Kidney tubule cell (primary cell): ENCODE data around the gene GRIK2.

ENCODE experiments used
- DNase-seq: peaks from one replicate; pipeline ENCODE4 v3.0.0-alpha.2; 2018; ENCODE audit warnings: low spot score

GRIK2 gene

DNA sequence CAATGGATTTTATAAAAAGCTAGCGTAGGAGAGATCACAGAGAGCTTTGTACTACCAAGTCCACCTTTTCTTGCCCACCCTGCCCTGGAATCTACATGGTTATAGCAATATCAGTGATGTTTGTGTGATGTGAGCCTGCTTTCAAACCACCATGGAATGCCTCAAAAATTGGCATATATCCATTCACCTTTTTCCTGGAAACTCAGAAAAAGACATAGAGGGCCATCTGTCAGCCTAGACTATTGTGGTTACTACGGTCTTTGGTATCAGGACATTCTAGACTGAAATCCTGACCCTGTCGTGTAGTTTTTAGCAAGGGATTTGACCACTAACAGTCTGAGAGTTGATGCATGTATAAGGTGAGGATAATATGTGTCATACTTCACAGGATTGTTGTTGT, 239.6 kb downstream of the GRIK2 start:
- DNase-seq = no peak

DNA sequence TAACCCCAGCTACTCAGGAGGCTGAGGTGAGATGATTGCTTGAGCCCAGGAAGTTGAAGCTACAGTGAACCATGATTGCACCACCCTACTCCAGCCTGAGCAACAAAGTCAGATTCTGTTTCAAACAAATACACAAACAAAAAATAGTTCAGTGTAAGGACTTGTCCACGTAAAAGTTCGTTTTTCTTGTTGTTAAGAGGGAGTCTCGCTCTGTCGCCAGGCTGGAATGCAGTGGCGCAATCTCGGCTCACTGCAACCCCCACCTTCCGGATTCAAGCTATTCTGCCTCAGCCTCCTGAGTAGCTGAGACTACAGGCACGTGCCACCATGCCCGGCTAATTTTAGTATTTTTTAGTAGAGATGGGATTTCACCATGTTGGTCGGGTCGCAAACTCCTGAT, 245.4 kb downstream of the GRIK2 start:
- peak; percentile 36 for DNase-seq

DNA sequence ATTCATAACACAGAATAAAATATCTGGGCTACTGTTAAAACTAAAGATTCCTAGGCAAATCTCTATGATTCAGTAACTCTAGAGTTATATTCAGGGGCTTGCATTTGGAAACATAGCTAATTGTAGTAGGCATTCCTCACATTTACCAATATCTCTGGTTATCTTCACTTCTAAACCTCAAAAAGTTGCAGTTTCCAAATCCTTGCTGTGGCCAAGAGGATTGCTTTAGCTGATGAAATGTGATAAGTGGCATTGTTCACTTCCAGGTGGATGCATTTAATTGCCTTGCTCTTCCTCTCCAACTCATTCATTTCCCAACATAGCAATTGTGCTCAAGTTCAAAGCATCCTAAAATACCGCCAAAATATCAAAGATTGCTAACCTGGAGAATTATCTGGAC, 246.6 kb downstream of the GRIK2 start:
- no peak for DNase-seq

DNA sequence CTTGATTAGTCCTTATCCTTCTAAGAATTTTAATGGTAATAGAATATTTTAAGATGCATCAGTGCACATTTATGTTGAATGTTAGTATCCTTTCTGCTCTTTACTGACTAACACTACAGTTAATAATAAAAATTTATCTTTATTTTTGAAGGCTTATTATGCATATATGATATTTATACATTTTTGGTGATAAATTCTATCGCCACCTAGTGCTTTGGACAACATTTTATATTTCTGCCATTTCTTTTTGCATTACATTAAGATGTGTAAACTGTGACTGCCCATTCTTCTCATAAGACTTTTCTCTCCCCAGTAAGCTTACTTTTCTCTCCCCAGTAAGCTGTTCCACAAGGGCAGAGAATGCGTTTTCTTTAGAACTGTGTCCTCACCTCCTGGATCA, 252.3 kb downstream of the GRIK2 start:
- no peak for DNase-seq

DNA sequence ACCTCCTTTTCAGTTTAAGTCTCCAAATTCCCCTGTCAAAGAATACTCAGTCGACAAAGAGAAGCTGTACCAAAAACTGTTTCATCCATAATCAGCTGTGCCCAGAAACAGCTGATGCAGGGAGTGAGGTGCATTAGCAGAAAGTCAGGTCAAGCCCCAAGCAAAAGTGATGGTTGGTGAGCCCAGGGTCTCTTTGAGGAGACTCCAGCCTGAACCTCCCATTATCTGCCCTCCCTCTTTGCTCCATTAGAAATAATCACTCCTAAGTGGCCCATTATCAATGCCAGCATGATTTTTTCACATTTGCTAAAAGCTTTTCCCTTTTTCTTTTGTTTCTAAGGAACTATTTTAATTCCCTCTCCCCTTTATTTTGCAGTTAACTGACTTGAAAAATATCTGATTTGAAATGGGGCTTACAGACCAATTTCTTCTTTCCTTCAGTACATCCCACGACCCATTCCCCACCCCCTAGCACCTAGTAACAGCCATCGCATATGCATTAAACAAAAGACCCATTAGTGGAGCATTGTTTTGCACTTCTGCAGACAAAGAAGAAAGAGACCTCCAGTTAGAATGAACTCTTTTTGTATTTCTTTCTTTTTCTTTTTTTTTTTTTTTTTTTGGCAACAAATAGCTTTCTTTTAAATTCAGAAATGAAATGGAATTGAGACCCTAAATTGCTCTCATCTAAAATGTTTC, 257.0 kb downstream of the GRIK2 start:
- DNase-seq = no peak

DNA sequence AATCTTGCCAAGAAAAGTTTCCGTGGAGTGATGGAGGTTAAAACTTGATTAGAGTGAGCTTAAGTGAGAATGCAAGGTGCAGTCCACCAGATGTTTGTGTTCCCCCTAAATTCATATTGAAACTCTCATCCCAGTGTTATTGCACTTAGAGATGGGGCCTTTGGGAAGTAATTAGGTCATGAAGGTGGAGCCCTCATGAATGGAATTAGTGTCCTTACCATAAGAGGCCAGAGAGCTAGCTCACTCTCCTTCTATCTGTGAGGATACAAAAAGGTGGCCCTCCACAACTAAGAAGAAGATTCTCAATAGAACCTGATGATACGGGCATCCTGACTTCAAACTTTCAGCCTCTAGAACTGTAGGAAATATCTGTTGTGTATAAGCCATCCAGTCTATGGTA, 258.6 kb downstream of the GRIK2 start:
- no peak for DNase-seq

DNA sequence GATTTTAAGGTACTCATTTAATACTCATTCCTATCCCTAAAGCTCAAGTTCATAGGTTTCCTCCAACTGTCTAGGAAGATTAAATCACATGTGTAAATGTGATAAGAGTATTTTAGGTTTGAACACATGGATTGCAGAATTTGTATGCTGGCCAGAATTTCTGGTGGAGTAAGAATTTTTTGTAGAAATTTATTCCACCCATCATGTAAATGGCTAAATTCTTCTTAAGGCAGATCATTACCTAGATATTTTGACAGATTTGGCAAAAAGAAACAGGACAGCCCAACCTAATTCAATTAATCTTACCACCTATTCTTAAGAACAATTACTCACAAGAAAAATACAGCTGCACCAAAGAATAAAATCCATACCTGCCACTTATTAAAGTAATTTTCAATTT, 261.6 kb downstream of the GRIK2 start:
- no peak for DNase-seq

DNA sequence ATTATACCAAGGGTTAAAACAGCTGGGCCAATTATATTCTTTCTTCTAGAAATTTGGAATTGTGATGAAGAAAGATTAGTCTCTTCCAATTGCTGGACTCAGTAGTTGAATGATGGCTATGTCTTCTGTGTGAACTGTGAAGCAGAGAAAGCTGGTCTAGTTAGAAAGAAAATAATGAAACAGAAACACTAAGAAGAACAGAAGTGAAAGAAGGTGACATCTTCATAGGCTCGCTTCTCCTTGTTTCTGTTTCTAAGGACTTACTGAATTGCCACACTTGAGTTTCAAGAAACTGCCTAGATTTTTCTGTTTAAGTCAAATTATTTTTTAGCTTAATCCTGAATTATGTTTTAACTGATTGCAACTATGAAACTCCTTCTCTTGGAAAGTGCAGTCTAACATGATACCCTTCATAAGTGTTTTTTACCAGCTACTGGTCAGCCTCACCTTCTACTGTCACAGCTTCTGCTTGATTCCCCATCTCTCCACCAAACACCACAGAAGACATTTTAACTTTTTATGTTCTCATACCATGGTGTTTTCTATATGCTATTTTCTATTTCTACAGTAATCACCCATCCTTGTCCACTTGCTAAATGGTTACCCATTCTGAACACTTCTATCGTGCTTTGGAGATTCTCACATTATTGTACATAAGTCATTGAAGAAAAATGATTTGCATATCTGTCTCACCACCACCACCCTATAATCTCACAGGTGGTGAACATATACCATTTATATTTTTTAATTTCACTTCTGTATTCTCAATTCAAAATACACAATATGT, 268.8 kb downstream of the GRIK2 start:
- DNase-seq = no peak

DNA sequence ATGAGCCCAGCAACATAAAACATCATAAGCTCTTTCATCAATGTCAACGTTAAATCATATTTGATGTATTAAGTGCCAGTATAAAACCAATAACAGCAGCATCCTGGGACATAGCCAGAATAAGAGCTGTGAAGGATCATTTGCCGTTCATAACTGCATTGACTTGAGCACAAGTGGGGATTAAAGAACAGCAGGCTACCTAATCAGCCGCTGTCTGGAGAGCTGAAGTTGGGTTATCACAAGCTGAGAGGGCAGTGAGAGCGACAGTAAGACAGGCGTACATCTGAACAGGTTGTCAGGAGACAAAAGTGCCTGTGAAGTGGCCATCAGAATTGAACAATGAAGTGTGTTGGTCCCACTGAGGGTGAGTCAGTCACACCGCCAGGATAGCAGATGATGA, 269.6 kb downstream of the GRIK2 start:
- DNase-seq = no peak

DNA sequence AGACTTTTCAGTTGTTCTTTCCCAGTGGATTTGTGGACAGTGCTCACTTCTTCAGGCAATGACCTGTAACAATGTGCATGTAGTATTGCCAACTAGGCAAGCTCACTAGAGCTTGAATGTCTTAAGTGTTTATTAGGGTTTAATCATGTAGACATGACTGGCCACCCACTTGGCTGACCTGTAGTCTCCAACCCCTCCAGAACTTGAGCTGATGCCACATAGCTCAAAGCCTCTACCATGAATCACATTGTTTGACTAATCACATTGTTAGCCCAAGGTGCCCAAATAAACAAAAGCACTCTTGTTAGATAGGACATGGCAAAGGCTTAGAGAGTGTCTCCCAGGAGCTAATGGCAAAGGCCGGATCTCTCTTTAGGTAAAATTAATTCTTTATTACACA, 272.7 kb downstream of the GRIK2 start:
- DNase-seq = peak; percentile 91

DNA sequence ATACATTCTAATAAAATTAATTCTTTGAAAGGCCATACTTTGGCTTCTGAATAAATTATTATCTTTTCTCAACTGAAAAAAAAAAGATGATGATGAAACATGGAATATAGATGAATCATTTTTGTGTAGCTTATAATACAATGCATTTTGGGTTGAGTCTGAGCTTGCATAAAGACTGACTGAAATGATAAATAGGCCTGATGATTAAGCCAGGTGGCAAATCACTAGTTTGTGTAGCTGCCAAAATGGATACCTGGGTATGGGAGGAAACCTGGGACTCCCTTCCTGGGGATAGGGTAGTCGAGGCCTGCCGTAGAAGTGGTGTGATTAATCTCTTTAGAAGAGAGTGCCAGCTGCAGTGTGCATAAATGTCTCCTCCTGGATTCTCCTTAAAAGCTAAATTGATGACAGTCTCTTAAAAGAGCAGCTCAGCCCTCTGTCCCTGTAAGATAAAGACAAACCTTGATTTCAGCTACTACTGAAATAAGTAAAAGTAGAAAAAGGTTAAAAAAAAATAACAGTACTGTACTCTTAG, 275.1 kb downstream of the GRIK2 start:
- no peak for DNase-seq

DNA sequence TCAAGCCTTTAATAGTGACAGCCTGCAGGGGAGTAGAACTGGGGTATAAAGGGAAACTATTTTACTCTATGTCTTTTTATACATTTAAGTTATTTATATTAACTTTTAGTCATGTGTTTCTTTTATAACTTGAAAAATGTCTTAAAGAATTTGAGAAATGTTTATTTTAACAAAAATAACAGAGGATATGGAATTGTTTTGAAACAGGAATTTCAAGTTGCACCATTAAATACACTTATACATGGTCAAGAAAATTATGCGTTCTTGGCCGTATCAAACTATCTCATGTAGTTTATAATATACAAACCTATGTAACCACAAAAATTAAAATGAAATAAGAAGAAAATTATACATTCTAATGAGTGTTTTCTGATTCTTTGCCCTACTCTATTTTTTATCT, 282.7 kb downstream of the GRIK2 start:
- no peak for DNase-seq

DNA sequence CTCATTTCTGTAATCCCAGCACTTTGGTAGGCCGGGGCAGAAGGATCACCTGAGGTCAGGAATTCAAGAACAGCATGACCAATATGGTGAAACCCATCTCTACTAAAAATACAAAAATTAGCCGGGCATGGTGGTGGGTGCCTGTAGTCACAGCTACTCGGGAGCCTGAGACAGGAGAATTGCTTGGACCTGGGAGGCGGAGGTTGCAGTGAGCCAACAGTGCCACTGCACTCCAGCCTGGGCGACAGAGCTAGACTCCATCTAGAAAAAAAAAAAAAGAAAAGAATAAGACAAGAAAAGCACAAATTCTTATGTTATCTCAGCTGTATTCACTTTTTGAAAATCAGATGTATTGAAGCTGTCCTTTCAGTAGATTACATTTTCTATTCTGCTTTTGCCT, 289.4 kb downstream of the GRIK2 start:
- no peak for DNase-seq

DNA sequence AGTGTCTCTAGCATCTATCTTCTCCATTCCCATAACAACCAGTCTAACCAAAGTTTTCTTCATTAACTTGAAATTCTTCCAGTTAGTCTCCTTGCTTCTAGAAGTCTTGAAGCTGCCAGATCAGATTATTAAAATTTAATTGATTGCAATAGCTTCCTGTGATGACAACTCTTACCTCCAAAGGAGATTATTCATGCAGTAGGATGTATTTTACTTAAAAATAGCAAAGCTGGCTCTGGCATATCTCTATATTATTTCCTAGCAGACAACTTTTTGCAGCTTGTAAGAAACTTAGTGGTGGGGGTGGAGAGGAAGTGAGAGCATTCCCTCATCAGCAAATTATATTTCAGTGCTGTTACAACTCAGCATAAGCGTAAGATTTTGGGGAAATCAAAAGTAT, 290.4 kb downstream of the GRIK2 start:
- no peak for DNase-seq

DNA sequence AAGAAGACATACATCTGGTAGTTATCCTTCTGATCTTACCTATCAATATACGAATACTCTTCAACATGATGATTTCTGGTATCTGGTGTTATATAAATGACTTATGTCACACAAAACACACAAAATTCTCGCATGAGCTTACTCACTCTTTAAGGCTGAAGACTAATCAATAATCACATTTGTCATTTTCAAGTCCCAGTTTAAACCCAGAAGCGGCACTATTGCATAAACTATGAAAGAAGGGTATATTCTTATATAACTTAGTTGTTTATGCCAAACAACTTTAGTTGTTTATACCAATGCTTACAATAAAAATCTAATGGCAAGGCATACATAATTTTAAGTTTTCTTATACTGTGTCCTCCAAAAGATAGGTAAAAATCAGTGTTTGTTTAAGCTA, 293.1 kb downstream of the GRIK2 start:
- no peak for DNase-seq

DNA sequence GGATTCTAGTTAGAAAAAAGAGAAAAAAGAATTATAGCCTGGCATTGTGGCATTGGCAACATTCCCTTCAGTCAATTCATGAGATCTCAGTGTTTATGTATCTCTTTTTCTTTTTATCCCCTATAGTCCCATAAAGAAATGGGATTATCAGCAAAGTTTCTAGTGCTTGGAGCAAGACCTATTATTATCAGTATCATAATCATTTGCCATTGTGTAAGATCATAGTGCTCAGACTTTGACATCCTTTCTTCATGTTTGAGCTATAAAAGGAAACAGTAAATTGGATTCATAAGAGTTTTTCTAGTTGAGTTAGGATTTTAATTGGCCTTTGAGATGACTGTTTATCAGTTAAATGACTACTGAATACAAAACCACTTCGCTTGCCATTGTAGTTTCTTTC, 295.6 kb downstream of the GRIK2 start:
- no peak for DNase-seq

DNA sequence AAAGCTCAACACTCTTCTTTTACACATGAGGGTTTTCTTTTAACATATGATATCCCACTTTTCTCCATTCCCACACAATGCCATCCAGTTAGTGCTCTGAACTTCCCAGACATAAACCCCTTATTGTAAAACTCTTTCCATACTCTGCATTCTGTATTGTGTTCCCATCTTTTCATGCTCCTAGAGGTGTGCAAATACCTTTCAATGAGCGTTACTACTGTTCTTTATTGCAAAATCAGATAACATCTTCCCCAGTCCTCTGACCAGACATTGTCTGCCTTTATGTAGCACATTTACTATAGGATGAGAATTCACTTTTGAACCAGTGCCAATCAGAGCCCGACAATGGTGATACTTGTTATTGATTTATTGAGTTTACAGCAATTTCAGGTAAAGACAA, 296.2 kb downstream of the GRIK2 start:
- no peak for DNase-seq

DNA sequence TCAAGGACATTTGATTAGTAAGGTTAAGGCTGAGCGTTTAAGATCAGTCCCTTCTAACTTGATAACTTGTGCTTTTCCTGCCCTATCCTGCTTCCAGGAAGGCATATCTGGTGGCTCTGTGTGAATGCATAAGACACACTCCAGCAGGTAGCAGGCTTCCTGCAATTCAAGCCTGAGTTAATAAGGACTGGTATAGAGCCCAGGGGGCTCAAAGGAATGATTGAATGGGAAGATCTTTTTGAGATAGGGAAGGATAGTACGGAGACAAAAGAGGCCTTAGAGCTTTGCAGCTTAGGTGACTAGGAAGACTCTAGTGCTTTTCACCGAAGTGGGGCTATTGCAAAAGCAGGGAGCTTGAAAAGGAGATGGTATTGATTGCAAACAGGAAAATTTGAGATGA, 307.1 kb downstream of the GRIK2 start:
- DNase-seq = no peak

DNA sequence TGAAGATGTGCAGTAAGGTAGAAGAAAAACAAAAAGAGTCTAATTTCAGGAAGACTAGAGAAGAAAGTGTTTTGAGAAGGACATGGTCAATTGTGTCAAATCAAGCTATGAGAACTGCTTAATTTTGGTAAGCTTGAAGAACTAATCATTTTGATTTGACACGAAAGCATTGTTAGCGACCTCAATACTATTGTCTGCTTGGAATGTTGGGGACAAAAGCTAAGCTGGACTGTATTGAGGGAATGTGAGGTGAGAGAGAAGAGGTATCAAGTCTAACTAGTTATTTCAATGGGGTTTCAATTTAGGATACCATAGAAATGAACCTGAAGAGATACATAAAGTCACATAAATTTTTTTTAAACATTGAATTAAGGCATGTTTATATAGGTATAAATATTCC, 309.8 kb downstream of the GRIK2 start:
- DNase-seq = no peak

DNA sequence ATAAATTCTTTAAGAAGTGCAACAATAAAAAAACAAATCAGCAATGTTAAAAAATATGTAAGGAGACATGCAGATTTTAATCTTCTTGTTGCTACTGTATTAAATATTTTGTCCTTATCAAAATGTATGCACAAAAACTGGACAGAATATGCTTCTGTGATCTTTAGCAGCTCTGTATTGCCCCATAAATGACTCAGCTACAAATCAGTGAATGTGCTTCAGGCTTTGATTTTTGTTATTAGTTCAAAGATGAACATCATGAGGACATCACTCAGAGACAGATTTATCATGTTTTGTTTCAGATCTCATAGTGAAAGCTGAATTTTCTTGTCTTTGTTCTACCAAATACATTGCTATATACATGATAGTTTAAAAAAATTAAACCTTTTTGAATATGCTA, 312.4 kb downstream of the GRIK2 start:
- no peak for DNase-seq

DNA sequence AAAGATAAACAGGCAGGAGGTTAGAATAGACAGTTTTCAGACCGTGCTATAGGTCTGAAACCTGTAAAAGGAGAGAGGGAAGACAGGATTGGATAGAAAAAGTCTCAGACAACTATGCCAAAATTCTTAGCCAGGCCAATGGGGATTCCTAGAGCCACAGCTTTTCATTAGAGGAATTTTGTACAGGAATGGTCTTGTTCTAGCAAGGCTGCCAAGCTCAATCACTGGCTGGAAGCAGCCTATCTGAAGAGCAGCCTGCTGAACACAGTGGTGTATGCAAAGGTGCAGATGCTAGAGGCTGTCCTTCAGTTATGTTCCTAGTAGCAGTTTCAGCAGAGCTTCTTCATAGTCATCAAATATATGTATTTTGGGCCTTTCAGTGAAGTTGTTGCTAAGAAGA, 313.1 kb downstream of the GRIK2 start:
- DNase-seq = no peak

DNA sequence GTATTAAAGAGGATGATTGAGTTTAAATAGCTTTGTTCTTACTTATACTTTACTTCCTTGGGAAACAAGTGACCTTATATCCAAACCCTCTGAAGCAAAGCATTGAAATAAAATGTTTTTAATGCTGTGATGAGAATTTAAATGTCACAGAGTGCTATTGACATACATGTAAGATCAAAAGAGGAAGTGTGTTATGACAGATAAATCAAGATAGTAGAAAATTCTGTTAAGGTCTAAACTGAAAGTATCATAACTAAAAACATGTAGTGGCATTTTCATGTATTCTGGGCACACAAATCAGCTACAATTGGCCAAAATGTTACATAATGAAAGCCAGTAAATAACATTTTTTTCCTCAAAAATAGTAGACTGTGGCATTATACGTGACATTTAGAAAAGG, 318.0 kb downstream of the GRIK2 start:
- DNase-seq = no peak

DNA sequence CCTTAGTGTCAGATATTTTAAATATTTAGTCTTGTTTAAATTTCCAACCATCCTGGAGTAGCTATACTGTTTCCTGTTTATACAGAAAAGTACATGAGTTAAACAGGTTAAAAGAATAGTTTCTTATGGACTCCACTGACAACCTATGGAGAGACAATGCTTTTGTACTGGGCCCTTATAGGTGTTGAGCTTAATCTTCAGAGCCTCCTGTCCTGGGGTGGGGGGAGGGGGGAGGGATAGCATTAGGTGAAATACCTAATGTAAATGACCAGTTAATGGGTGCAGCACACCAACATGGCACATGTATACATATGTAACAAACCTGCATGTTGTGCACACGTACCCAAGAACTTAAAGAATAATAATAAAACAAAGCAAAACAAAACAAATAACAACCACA, 322.9 kb downstream of the GRIK2 start:
- DNase-seq = no peak

DNA sequence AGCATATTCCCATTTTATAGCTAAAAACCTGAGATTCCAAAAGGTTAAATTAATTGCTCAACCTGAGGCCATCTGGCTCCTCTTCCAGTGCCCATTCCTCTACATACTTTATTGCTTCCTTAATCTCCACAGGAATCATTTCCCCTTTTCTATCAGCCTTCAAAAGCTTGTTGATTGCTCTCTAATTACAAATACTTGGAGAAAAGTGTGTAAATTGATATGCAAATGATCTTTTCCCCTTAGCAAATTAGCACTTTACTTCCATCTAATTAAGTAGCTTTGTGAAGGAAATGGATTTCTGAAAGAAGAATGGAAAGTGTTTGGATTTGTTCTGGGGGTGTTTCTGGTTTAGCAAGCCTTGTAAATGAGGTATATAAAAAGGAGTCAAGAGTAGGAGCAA, 323.3 kb downstream of the GRIK2 start:
- no peak for DNase-seq
